Activated CD4-positive, alpha-beta T cell treated with anti-CD3 and anti-CD28 coated beads, Interleukin-2, amount 50 U/mL, for 1 hour (primary cell): ENCODE data around the gene NBEA.
"Not testable (repeated sequence)": the region's sequence is repeated elsewhere in the genome, so short reads cannot be mapped to it uniquely, and the experiment has no call there.

ENCODE experiments used
- DNase-seq: peaks from one replicate; pipeline ENCODE4 v3.0.0-alpha.2; 2020

NBEA gene

GRCh38 chr13:34951528-34951927, 9.5 kb downstream of the NBEA start:
- no peak for DNase-seq

GRCh38 chr13:34959489-34959888, 17.4 kb downstream of the NBEA start:
- no peak for DNase-seq

GRCh38 chr13:34964558-34964957, 22.5 kb downstream of the NBEA start:
- no peak for DNase-seq

GRCh38 chr13:34967851-34968562, 25.9 kb downstream of the NBEA start:
- DNase-seq, result no peak

GRCh38 chr13:34969539-34969938, 27.5 kb downstream of the NBEA start:
- DNase-seq, result not testable (repeated sequence)

GRCh38 chr13:34970961-34971360, 28.9 kb downstream of the NBEA start:
- no peak for DNase-seq

- no peak for DNase-seq
Observed at GRCh38 chr13:34971473-34971872, 29.4 kb downstream of the NBEA start.

GRCh38 chr13:34985199-34985598, 43.1 kb downstream of the NBEA start:
- DNase-seq, result not testable (repeated sequence)

- no peak for DNase-seq
Observed at GRCh38 chr13:34988330-34988791, 46.3 kb downstream of the NBEA start.

GRCh38 chr13:34990399-34991214, 48.5 kb downstream of the NBEA start:
- no peak for DNase-seq

GRCh38 chr13:34993470-34993869, 51.4 kb downstream of the NBEA start:
- DNase-seq, result no peak

- DNase-seq, result not testable (repeated sequence)
Observed at GRCh38 chr13:35003734-35004133, 61.7 kb downstream of the NBEA start.

- no peak for DNase-seq
Observed at GRCh38 chr13:35005051-35005450, 63.0 kb downstream of the NBEA start.

GRCh38 chr13:35014606-35015213, 72.6 kb downstream of the NBEA start:
- DNase-seq, result no peak

GRCh38 chr13:35016362-35017112, 74.5 kb downstream of the NBEA start:
- DNase-seq, result no peak

- DNase-seq, result no peak
Observed at GRCh38 chr13:35025314-35025713, 83.2 kb downstream of the NBEA start.

GRCh38 chr13:35028338-35028867, 86.3 kb downstream of the NBEA start:
- no peak for DNase-seq

GRCh38 chr13:35039012-35039411, 96.9 kb downstream of the NBEA start:
- DNase-seq, result no peak

GRCh38 chr13:35046587-35046986, 104.5 kb downstream of the NBEA start:
- no peak for DNase-seq

GRCh38 chr13:35055705-35056104, 113.6 kb downstream of the NBEA start:
- no peak for DNase-seq

- no peak for DNase-seq
Observed at GRCh38 chr13:35057858-35058257, 115.8 kb downstream of the NBEA start.

GRCh38 chr13:35058585-35058984, 116.5 kb downstream of the NBEA start:
- not testable (repeated sequence) for DNase-seq

GRCh38 chr13:35086667-35087066, 144.6 kb downstream of the NBEA start:
- DNase-seq, result no peak
